Choroid plexus epithelial cell (primary cell): ENCODE measurements around the gene TEAD1.

Source experiments
- DNase-seq: peaks from one replicate; pipeline ENCODE4 v3.0.0-alpha.2; 2010; ENCODE audit warnings: low read depth
- H3K4me3 ChIP-seq: 2 replicates; pipeline ENCODE4 v1.5.1; 2011; ENCODE audit warnings: low read depth, mild to moderate bottlenecking, control low read depth, low read length, moderate library complexity
- TF ChIP-seq, protein P1 (sequence below): conservative IDR thresholded peaks from 2 replicates; pipeline ENCODE4 v1.5.1; 2011; ENCODE audit warnings: low read depth, mild to moderate bottlenecking, control low read depth, inconsistent platforms, low read length, moderate library complexity

The TEAD1 gene

GRCh38 chr11:12784445-12784844 is 110.2 kb downstream of the TEAD1 start:
- no peak overlapping the region for H3K4me3 ChIP-seq
- TF ChIP-seq, protein P1, sequence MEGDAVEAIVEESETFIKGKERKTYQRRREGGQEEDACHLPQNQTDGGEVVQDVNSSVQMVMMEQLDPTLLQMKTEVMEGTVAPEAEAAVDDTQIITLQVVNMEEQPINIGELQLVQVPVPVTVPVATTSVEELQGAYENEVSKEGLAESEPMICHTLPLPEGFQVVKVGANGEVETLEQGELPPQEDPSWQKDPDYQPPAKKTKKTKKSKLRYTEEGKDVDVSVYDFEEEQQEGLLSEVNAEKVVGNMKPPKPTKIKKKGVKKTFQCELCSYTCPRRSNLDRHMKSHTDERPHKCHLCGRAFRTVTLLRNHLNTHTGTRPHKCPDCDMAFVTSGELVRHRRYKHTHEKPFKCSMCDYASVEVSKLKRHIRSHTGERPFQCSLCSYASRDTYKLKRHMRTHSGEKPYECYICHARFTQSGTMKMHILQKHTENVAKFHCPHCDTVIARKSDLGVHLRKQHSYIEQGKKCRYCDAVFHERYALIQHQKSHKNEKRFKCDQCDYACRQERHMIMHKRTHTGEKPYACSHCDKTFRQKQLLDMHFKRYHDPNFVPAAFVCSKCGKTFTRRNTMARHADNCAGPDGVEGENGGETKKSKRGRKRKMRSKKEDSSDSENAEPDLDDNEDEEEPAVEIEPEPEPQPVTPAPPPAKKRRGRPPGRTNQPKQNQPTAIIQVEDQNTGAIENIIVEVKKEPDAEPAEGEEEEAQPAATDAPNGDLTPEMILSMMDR, result peak; percentile 13
- DNase-seq, result peak; percentile 80

DNA sequence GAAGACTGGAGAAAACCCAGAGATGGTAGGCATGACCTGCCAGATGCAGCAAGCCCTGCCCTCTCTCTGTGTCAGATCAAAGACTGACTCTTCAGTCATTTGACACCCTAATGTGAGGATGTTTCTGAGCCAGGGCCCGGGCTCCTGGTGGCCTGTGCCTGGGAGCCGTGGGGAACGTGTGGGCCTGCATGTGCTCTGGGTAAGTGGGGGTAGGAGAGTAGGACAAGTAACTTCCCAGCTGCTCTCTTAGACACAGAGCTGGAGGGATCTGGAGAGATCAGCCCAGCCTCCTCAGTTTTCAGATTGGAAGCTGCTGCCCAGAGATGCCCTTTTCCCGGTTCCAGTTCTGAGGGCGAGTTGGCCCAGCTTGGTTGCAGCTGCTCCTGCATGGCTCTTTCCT is 110.8 kb downstream of the TEAD1 start:
- TF ChIP-seq, protein P1, result no peak
- DNase-seq, result no peak
- H3K4me3 ChIP-seq, result no peak overlapping the region

DNA sequence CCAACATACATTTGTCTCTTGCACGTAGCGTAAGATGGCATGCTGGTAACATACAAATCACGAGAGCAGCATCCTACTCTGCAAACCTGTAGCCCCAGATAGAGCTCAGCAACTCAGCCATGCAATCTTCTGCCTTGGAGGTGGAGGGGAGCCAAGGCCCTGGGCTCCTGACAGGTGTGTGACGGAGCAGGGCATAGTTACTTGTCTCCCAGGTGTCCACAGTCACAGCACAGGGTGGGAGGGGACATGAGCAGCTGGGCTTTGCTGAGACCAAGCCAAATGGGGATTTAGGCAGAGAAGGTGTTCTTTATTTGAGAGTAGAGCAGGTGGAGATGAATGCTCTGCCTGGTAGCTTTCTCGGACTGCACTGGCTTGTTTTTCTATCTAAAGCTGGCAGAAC is 111.7 kb downstream of the TEAD1 start:
- H3K4me3 ChIP-seq, result no peak overlapping the region
- no peak for DNase-seq
- TF ChIP-seq, protein P1, result no peak

DNA sequence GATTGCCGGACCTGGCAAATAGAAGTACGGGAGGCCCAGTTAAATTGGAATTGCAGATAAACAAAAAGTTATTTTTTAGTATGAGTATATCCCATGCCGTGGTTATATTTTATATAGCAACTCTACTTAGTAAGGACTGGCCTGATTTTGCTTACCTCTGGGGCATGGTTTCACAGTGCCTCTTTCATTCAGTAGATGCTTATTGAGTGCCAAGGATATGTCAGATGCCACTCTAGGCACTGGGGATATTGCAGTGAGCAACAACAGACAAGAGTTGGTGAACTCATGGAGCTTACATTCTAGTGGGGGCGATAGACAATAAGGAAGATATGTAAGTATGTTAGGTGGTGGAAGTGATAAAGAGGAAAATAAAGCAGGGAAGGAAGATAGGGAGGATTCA is 112.2 kb downstream of the TEAD1 start:
- no peak for DNase-seq
- TF ChIP-seq, protein P1, result no peak
- H3K4me3 ChIP-seq, result no peak overlapping the region

DNA sequence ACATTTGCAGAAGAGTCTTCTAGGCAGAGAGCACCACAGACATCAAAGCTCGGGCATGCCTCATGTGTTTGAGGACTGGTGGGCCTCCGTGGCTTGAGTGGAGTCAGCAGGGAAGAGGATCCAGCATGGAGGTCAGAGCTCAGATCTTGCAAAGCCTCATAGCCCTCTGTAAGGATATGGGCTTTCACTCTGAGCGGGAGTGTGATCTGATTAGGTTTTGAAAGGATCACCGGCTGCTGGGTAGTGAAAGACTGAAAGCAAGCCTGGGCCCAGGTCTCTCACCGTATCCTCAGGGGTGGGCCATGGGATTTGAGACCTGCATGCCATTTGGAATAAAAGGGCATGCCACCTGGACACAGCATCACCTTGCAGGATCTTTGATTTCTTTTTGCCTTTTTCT is 112.7 kb downstream of the TEAD1 start:
- TF ChIP-seq, protein P1, result no peak
- H3K4me3 ChIP-seq, result no peak overlapping the region
- DNase-seq, result no peak

DNA sequence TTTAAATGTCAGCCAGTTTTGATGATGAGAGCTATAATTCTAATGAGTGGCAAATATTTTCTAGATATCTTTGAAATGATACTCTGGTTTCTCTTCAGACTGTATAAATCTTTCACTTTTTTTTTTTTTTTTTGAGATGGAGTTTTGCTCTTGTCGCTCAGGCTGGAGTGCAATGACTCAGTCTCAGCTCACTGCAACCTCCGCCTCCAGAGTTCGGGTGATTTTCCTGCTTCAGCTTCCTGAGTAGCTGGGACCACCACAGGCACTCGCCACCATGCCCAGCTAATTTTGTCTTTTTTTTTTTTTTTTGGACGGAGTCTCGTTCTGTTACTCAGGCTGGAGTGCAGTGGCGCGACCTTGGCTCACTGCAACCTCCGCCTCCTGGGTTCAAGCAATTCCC is 113.6 kb downstream of the TEAD1 start:
- DNase-seq, result peak; percentile 79
- H3K4me3 ChIP-seq, result peak overlapping the region; percentile 22
- TF ChIP-seq, protein P1, result no peak

DNA sequence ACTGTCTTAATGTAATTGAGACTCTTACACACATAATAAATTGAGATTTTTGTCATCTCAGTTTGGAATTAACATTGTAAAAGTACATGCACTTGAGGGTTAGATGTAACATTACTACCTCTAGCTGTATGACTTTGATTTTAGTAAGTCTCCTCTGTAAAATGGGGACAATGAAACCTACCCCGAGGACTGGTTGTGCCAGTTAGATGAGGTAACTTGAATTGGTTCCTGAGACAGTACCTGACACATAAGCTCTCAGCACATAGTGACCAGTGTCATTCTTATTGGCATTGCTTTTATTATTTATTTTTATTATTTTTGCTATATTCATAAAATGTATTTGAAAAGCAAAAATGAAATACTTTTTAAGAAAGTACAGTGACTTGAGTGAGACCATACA is 114.8 kb downstream of the TEAD1 start:
- TF ChIP-seq, protein P1, result no peak
- no peak overlapping the region for H3K4me3 ChIP-seq
- DNase-seq, result no peak
